GM19372 (cell line): Measurements from ENCODE around the gene PAN2.
"Not testable (repeated sequence)": the region's sequence is repeated elsewhere in the genome, so short reads cannot be mapped to it uniquely, and the experiment has no call there.

Source experiments
- ATAC-seq: cut with Tn5 transposase; IDR thresholded peaks from one replicate; pipeline ENCODE4 v1.9.1; 2021; ENCODE audit warnings: mild to moderate bottlenecking, low read depth, moderate library complexity; ENCODE audit not compliant: unreplicated experiment

The PAN2 gene

GRCh38 chr12:56348776-56349175 is 15.0 kb upstream of the PAN2 start:
- no peak for ATAC-seq

DNA sequence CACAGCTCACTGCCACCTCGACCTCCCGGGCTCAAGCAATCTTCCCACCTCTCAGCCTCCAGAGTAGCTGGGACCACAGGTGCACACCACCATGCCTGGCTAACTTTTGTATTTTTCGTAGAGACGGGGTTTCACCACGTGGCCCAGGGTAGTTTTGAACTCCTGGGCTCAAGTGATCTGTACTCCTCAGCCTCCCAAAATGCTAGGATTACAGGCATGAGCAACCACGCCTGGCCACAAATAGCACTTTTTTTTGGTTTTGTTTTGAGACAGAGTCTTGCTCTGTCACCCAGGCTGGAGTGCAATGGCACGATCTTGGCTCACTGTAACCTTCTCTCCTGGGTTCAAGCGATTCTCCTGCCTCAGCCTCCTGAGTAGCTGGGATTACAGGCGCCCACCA is 13.5 kb upstream of the PAN2 start:
- not testable (repeated sequence) for ATAC-seq

DNA sequence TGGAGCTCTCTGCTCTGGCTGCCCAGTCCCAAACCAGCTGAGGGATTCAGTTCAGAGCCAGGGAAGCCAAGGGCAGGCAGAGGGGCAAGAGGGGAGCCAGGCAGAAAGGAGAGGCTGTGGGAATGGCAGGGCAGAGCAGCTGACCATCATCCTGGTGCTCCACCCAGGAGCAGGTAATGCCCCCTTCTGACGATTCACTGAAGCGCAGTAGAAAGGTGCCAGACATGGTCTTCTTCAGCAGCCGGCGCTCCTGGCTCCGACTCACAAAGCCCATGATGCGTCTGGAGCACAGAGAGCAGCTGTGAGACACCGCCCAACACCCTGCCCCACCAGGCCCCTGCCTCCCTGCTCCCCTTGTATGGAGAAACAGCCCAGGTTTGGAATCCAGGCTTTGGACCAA is 12.9 kb upstream of the PAN2 start:
- ATAC-seq, result no peak

DNA sequence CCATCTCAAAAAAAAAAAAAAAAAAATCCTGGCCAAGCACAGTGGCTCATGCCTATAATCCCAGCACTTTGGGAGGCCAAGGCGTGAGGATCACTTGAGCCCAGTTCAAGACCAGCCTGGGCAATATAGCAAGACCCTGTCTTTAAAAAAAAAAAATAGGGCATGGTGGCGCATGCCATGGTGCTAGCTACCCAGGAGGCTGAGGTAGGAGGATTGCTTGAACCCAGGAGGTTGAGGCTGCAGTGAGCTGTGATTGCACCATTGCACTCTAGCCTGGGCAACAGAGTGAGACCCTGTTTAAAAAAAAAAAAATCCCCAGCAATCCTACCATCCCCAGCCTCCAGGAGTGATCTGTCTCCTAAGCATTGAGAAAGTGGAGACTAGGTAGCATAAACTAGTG is 8.5 kb upstream of the PAN2 start:
- not testable (repeated sequence) for ATAC-seq

DNA sequence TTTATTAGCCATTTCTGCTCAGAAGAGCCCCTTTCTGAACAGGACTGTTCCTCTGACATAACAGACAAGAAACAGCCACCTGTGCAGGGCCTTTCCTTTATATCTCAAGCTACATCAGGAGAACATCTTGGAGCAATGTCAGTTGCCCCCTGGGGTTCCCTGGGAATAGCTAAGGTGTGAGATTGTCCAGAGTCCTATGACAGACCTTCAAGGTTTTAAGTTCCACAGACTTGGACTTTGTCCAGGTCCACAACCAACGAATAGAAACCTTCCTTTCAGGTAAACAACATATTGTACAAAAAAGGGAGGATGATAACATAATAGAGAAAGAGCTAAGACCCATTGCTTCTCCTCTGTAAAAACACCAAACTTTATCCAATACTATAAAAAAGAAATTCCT is 7.8 kb upstream of the PAN2 start:
- no peak for ATAC-seq

DNA sequence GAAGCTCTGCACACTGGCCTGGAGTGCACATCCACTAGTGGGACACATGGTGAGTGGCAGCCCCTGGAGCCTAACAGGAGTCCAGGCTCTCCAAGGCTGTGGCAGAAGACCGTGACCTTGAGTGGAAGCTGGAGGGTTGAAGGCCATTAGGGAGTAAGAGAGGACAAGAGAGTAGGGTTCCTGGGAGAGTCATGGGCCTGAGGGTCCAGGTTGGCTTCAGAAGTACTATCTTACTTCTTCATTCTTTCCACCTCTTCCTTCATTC is 5.3 kb upstream of the PAN2 start:
- ATAC-seq, result no peak

DNA sequence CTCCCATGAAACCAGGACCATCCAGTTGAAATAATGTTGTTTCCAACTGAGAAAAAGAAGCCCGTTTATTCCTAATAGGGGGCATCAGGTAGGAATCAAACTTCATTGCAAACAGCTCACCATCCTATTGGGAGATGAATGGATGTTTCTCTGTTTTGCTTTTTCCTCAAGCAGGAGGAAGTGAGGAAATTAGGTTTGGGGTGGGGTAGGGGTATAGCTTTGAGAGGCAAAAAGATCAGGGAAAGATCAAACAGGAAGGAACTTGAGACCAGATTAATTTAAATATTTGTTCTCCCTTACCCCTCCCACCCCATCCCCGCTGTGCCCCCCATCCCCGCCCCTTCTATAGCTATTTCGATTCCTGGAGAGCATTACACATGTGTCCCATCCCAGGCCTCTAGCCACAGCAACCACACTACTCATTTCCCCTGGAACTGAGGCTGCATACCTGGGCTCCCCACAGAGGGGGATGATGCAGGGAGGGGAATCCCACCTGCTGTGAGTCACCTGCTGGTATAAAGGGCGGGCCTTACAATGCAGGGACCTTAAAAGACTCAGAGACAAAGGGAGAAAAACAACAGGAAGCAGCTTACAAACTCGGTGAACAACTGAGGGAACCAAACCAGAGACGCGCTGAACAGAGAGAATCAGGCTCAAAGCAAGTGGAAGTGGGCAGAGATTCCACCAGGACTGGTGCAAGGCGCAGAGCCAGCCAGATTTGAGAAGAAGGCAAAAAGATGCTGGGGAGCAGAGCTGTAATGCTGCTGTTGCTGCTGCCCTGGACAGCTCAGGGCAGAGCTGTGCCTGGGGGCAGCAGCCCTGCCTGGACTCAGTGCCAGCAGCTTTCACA is 4.7 kb upstream of the PAN2 start, which contains the start of gene IL23A:
Gene IL23A (plus strand): TSS at position 577 of the 850 bp plus-strand sequence. CDS start 161 bp downstream, at position 738.
- ATAC-seq, result no peak

DNA sequence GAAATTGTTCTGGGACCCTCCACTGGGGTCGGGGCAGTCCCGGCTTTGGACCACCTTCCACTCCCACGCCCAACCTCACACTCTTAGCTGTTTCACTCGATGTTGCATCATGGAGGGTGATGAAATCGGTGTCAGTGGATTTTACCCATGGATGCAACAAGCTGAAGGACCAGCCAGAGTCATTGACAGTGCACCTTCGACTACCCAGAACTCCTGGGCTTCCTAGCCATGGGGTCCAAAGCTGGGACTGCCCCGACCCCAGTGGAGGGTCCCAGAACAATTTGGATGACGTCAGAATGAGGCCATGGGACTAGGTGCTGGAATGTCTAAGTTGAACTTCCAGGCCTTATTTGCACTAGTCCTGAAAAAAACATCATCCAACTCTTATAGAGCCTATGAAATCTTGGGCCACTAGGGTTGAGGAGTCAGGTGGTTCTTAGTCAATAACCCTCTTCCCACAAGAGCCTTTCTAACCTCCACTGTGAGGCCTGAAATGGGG is 4.0 kb upstream of the PAN2 start:
- ATAC-seq, result no peak

DNA sequence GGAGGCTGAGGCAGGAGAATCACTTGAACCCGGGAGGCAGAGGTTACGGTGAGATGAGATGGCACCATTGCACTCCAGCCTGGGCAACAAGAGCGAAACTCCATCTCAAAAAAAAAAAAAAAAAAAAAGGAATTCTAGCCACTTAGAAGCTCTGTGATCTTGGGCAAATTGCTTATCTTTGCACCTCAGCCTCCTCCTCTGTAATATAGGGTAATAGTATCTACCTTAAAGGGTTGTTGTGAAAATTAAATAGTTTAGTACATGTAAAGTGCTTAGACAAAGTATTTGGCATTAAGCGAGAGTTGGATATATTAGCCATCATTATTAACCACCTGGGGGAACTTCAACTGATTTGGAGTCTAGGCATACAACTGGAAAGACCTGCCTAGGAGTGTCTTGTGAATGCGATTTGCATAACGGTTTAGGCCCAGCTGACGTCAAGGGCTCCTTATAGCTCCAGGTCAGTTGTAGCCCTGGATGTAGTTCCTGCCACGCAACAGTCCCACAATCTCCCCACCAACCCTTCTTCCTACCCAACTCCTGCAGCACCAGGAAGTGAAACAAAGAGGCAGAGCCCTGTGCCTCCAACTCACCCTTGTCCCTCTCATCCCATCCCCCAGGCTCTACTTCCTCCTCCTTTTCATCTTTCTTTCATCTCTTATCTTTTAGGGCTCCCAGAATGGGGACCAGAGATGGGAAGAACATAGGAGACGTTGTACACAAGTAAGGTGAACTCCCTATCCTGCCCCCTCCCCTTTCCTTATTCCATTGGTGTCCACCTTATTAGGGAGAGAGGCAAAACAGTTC is 2.8 kb upstream of the PAN2 start:
- ATAC-seq, result no peak

DNA sequence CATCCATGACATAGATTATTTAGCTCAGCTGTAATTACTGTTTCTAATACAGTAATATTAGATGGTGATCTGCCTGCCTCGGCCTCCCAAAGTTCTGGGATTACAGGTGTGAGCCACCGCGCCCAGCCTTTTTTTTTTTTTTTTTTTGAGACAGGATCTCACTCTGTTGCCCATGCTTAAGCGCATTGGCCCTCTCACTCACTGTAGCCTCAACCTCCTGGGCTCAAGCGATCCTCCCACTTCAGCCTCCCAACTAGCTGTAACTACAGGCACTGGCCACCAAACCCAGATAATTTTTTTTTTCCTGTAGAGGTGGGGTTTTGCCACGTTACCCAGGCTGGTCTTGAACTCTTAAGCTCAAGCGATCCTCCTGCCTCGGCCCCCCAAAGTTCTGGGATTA is 1.7 kb upstream of the PAN2 start:
- not testable (repeated sequence) for ATAC-seq

GRCh38 chr12:56334490-56334793 is 642 bp upstream of the PAN2 start:
- ATAC-seq, result no peak

DNA sequence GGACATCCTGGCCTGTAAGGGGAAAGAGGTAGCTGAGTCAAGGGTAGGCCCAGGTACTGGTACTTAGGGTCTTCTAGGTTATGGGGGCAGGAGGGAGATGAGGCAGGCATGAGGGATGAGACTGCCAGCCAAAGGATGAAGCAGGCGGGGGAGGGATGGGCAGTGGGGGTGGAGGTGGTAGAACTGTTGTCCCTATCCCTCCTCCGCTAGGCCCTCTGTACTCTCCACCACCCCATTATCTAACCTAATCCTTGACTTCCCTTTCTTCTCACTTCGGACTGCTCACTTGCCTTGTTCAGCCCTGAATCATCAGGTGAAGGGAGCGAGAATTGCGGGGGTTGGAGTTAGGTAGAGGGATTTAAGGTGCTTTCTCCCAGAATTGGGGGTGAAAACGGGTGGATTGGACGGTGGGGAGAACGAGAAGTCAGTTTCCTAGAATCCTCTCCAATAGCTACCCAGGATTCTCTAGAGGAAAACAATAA is 562 bp downstream of the PAN2 start:
- no peak for ATAC-seq

DNA sequence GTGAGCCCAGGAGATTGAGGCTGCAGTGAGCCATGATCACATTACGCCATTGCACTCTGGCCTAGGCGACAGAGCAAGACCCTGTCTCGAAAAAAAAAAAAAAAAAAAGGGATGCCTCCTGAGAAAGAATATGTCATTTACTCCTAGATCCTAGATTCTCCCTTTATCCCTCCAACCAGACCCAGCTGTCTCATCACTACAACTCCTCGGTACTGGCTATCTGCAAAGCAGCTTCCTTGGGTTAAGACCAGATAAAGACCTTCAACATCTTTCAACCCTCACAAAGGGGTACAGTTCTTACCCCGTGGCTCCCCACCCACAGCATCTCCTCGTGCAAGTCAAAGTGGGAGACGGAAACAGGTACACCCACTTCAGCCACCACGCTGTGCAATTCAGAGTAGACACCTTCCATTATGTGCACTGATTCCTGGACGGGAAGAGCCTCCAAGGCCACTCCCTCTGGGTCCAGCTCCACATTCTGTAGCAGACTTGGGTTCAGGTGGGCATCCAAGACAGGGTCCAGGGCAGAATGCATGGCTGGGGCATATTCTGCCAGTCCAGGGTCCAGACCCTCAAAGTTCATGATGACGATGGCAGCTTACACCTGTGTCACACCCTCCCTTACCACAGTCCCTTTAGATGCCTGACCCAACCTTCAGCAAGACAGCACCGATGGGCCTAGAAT is 1.1 kb downstream of the PAN2 start:
- ATAC-seq, result no peak

DNA sequence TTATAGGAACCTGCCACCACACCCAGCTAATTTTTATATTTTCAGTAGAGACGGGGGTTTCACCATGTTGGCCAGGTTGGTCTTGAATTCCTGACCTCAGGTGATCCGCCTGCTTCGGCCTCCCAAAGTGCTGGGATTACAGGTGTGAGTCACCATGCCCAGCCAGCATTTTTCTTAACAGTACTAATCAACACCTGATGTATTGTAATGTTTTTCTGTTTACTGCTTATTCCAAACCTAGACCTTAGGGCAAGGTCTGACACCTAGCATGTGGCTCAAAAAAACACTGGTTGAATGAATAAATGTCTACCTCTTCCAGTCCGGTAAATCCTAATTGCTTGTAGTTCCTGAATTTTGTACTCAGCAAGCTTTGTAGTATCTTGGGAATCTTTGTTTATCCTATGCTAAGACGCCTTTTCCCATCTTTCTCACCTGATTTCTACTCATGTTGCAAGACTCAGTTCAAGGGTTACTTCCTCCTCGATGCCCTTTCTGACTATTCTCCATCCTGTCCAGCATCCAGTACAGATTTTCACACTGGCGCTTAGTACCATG is 2.8 kb downstream of the PAN2 start:
- no peak for ATAC-seq

- ATAC-seq, result no peak
Observed at GRCh38 chr12:56326533-56326932, 7.3 kb downstream of the PAN2 start.

DNA sequence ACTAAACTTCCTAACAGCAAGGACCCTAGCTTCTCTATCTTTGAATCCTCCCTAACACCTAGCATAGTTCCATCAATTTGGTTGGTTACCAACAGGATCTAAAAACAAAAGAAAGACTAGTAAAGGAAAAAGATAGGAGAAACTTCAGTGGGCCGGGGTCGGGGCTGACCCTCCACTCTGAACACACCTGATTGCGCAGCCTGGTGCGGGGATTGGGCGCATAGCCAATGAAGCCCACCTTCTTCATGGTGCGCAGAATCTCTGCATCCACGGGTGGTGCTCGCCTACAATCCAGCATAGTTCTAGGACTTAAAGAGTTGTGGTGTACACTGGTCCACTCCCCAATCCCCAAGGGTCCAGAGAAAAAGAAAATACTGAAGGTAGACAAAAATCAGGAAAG is 7.7 kb downstream of the PAN2 start:
- ATAC-seq, result no peak

- no peak for ATAC-seq
Observed at GRCh38 chr12:56324206-56324605, 9.6 kb downstream of the PAN2 start.

GRCh38 chr12:56321610-56322009 is 12.2 kb downstream of the PAN2 start:
- ATAC-seq, result not testable (repeated sequence)

GRCh38 chr12:56321027-56321426 is 12.8 kb downstream of the PAN2 start:
- ATAC-seq, result no peak

GRCh38 chr12:56317675-56318074 is 16.1 kb downstream of the PAN2 start:
- no peak for ATAC-seq
